ENCODE measurements around the gene SIX2. TPM values are rescaled to one million over a fixed set of nuclear protein-coding genes. Genes with fewer than 3 reads are reported as not detected.

Gene SIX2
- total and polyA plus RNA-seq, 2 of the 8 experiments (the other 6 are each of a cell fraction or from before 2014, with no cell fraction given) = 0.47 to 1.0 TPM

DNA sequence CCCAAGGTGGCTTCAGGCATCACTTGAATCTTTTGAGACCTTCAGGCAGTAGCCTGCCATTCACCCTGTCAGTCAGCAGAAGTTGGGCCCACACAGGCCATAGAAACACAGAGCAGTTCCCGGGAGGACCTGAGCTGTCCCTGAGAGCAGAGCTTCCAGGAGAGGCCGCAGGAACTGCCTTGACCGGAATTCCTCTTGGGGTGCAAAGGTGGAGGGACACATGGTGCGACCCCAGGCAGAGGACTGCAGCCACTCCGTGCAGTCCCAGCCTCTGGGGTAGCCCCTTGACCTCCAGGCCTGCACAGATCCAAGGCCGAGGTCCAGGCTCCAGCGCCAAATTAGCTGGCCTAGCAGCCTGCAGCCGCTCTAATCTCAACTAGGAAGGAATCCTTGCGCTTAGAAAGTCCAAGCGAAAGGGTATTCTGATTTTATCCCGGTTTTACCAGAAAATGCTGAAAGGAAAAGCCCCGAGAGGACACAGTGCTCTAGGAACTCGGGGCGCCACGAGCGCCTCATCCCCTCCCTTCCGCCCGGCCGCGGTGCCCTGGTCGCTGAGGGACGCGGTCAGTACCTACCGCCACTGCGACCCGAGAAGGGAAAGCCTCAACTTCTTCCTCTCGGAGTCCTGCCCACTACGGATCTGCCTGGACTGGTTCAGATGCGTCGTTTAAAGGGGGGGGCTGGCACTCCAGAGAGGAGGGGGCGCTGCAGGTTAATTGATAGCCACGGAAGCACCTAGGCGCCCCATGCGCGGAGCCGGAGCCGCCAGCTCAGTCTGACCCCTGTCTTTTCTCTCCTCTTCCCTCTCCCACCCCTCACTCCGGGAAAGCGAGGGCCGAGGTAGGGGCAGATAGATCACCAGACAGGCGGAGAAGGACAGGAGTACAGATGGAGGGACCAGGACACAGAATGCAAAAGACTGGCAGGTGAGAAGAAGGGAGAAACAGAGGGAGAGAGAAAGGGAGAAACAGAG lies 5.4 kb downstream of the SIX2 start:
- ChIA-PET POLR2A (ENCODE audit: partially characterized antibody) (interaction anchor here (0.6 to 4.1 kb wide), 5 partner anchors 10 to 68 kb away, joined by 3 to 20 read pairs (median 3); no protein-coding TSS in a partner anchor), CTCF (ENCODE audit: partially characterized antibody) (interaction anchor here (0.7 to 8.0 kb wide), 8 partner anchors 10 to 201 kb away, joined by 3 to 46 read pairs (median 8); no protein-coding TSS in a partner anchor)
- no peak overlapping the region for H3K56ac ChIP-seq (replicated peaks; ENCODE audit: insufficient read length, low read depth, low read length)
- 7% methylated on average over 20 of the region's 41 CpGs; no CpG with 5 or more reads in 1 of the 2 experiments for WGBS, 2 experiments (ENCODE audit: extremely low coverage in 1 of 2, insufficient coverage in 1 of 2, insufficient read length in 1 of 2, insufficient replicate concordance in 2 of 2, low coverage in 1 of 2, low lambda C conversion rate in 2 of 2, missing lambda C conversion rate in 1 of 2)
- H3K4me1 ChIP-seq (replicated peaks in 1 of 4; ENCODE audit: control insufficient read depth in 3 of 4, insufficient read depth in 4 of 4, low read length in 3 of 4) = peaks cover 0 to 29% (median 22%) of the 10 kb centered on the region in 4 experiments; a peak in 5 of 7 replicates
- no peaks in the 10 kb centered on the region for H3K79me2 ChIP-seq (ENCODE audit: control insufficient read depth in 1 of 2, insufficient read depth in 2 of 2, low read length in 2 of 2)
- FAIRE-seq (no peak), DNase-seq (ENCODE audit: low read depth in 1 of 2, low spot score in 2 of 2) (peak in 1 of 2 experiments; percentile 75)
- 0 out of 7 replicates have a peak overlapping the region, but pooled peaks of 1 of the 4 experiments have one; percentile 14 for H3K9ac ChIP-seq (replicated peaks in 1 of 4; ENCODE audit: extremely low read depth in 1 of 4, low read depth in 3 of 4, low read length in 3 of 4)
- H4K8ac ChIP-seq (ENCODE audit: extremely low read depth, insufficient read depth, low read length) = no peak overlapping the region
- peak overlapping the region; percentile 5 to 53 (median 34); a peak in 6 of 8 replicates for H3K4me3 ChIP-seq (ENCODE audit: extremely low read depth in 1 of 4, insufficient read depth in 2 of 4, low read depth in 3 of 4, low read length in 4 of 4)
- H2BK12ac ChIP-seq (ENCODE audit: low read depth, low read length) = 0 out of 2 replicates have a peak overlapping the region, but pooled peaks have one; percentile 80
- H3K9me3 ChIP-seq (ENCODE audit: insufficient read depth in 2 of 2, low read depth in 1 of 2, low read length in 1 of 2) = no peaks in the 10 kb centered on the region
- peaks cover 0 to 10% (median 0%) of the 10 kb centered on the region in 4 experiments; a peak in 1 of 8 replicates for H3K36me3 ChIP-seq (ENCODE audit: control insufficient read depth in 2 of 4, insufficient read depth in 4 of 4, low read length in 3 of 4)
- H3K14ac ChIP-seq (ENCODE audit: insufficient read length) = no peak overlapping the region
- H3K4ac ChIP-seq (replicated peaks; ENCODE audit: insufficient read length, low read depth, low read length) = no peak overlapping the region
- no peak overlapping the region for H2BK20ac ChIP-seq (ENCODE audit: low read length)
- H2AK5ac ChIP-seq (ENCODE audit: low read depth, low read length) = no peak overlapping the region
- H2BK120ac ChIP-seq (replicated peaks; ENCODE audit: low read depth, low read length) = no peak overlapping the region
- H3K18ac ChIP-seq (ENCODE audit: extremely low read depth, low read length) = no peak overlapping the region
- H2AFZ ChIP-seq (ENCODE audit: low read length) = no peak overlapping the region; the same call in 1 of the 2 replicates
- no peak overlapping the region for H4K5ac ChIP-seq (ENCODE audit: insufficient read length, low read depth, low read length)
- H2BK5ac ChIP-seq (ENCODE audit: low read depth, low read length) = no peak overlapping the region
- H3K23ac ChIP-seq (ENCODE audit: insufficient read length) = no peak overlapping the region
- H3K27ac ChIP-seq (ENCODE audit: low read depth, low read length) = no peak overlapping the region
- peaks cover 19% of the 10 kb centered on the region; the same call in 1 of the 2 replicates for H3K23me2 ChIP-seq (ENCODE audit: low read depth, low read length)
- H2BK15ac ChIP-seq (ENCODE audit: low read length) = no peak overlapping the region; the same call in 1 of the 2 replicates
- H3K27me3 ChIP-seq (replicated peaks in 1 of 4; ENCODE audit: control insufficient read depth in 3 of 4, extremely low read depth in 1 of 4, insufficient read depth in 3 of 4, low read length in 3 of 4) = peaks cover 97 to 100% (median 100%) of the 10 kb centered on the region in 4 experiments
- H3K4me2 ChIP-seq (ENCODE audit: insufficient read depth in 1 of 2, low read depth in 2 of 2, low read length in 2 of 2) = peak overlapping the region; percentile 80 to 83
- H3K79me1 ChIP-seq (ENCODE audit: low read depth, low read length) = no peaks in the 10 kb centered on the region
- peaks cover 3 to 30% of the 10 kb centered on the region in 2 experiments for H4K20me1 ChIP-seq (replicated peaks in 1 of 2; ENCODE audit: control insufficient read depth in 1 of 2, insufficient read depth in 2 of 2, low read length in 2 of 2)
- no peak overlapping the region for H4K91ac ChIP-seq (replicated peaks; ENCODE audit: insufficient read length, low read length)
- no peak for TF ChIP-seq EGR1 (IDR thresholded peaks at IDR 0.05; ENCODE audit: borderline replicate concordance, low read depth, low read length)
- TF ChIP-seq EZH2 (IDR thresholded peaks at IDR 0.05; ENCODE audit: low read depth, low read length, severe bottlenecking) = peak; percentile 100
- TF ChIP-seq CBX8 (IDR thresholded peaks at IDR 0.05; ENCODE audit: borderline replicate concordance, low read depth, low read length) = peak; percentile 56; the same call in 1 of the 2 replicates
- no peak for TF ChIP-seq TAF7 (optimal IDR thresholded peaks at IDR 0.05; ENCODE audit: borderline replicate concordance, low read depth, low read length)
- no peak for TF ChIP-seq HDAC6 (IDR thresholded peaks at IDR 0.05; ENCODE audit: low read depth, low read length)
- no peak for TF ChIP-seq POLR2AphosphoS5 (IDR thresholded peaks at IDR 0.05; ENCODE audit: low read depth, low read length)
- TF ChIP-seq, protein P1, sequence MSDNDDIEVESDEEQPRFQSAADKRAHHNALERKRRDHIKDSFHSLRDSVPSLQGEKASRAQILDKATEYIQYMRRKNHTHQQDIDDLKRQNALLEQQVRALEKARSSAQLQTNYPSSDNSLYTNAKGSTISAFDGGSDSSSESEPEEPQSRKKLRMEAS (IDR thresholded peaks at IDR 0.05) = no peak
- no peak for TF ChIP-seq GABPA (IDR thresholded peaks at IDR 0.05; ENCODE audit: borderline replicate concordance, insufficient read depth, low read length)
- no peak for TF ChIP-seq NRF1 (IDR thresholded peaks at IDR 0.05; ENCODE audit: low read depth, low read length)
- no peak for TF ChIP-seq RXRA (IDR thresholded peaks at IDR 0.05; ENCODE audit: insufficient read depth, low read depth, low read length)
